Activated naive CD4-positive, alpha-beta T cell treated with anti-CD3 and anti-CD28 coated beads for 36 hours (primary cell): Measurements from ENCODE around the gene ROPN1L. TPM values are rescaled to one million over a fixed set of nuclear protein-coding genes. Genes with fewer than 3 reads are reported as not detected.
"Not testable (repeated sequence)": the region's sequence is repeated elsewhere in the genome, so short reads cannot be mapped to it uniquely, and the experiment has no call there.

ENCODE experiments used
- CTCF ChIA-PET: fragments of 350-600 bp; sonication (Branson Sonifier 250); formaldehyde crosslinking; loops from one replicate; lab custom pipeline; 2021; ENCODE audit warnings: antibody characterized with exemption; lab: Charles Lee
- DNase-seq: peaks from one replicate; pipeline ENCODE4 v3.0.0-alpha.2; 2020
- H3K27ac Mint-ChIP-seq: one replicate; pipeline ENCODE4 v1.8.0; 2021; ENCODE audit warnings: mild to moderate bottlenecking, mixed read lengths
- H3K27me3 Mint-ChIP-seq: one replicate; pipeline ENCODE4 v1.8.0; 2021; ENCODE audit warnings: low read depth, mixed read lengths
- H3K36me3 Mint-ChIP-seq: one replicate; pipeline ENCODE4 v1.8.0; 2021; ENCODE audit warnings: low read depth, mixed read lengths
- H3K4me1 Mint-ChIP-seq: one replicate; pipeline ENCODE4 v1.8.0; 2021; ENCODE audit warnings: low read depth, mixed read lengths
- H3K4me3 Mint-ChIP-seq: one replicate; pipeline ENCODE4 v1.8.0; 2021; ENCODE audit warnings: mild to moderate bottlenecking, moderate library complexity, mixed read lengths
- H3K9me3 Mint-ChIP-seq: one replicate; pipeline ENCODE4 v1.8.0; 2021; ENCODE audit warnings: mixed read lengths
- intact Hi-C: fragments of 100-400 bp; cut with micrococcal nuclease; formaldehyde crosslinking; loops from one replicate; pipeline ENCODE4 v1.15.1; 2023
- total RNA-seq, 2 experiments: library from RNA; stranded (reverse); gene quantifications; one replicate each; pipeline ENCODE4 v1.2.3, GENCODE V29; 2021

Gene ROPN1L
- not detected for total RNA-seq

DNA sequence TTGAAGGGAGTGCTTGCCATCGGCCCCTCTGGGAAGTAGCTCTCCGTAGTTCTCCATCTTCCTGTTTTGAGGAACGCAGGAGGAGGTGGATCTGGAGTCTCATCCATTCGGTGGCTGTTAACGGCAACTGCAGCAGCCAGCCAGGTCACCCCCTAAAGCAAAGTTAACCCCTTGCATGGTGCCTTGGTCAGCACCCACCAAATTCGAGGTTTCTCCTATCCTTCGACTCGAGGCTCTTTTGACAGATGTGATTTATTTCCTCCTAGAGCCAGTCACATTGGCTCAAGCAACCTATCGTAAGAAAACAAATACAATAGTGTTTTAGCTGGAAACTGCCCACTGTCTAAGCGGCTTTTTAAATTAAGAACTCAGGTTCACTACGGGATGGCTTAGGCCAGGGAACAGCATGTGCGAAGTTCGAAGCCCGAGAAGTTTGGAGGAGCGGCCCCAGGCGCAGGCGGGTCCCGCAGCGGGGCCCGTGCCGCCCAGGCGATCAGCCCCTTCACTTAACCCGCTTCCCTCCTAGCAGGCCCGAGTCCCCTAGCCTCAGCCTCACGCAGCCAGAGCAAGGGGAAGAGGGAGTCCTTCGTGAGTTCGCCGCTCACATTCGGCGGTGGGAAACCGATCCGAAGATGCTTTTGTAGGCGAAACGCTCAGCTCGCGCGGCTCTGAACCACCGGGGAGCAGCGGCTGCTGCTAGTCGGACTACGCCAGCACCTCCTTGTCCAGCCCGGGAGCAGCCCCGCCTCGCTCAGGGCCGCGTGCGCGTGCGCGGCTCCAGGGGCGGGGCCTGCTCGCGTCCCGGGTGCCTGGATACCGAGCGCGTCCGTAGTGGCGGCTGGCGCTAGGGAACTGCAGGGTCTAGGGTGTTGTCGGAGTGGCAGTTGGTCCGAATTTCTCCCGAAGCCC is at the start of gene ROPN1L:
TSS of gene ROPN1L (plus strand) at position 797 of the 909 bp plus-strand sequence. CDS start 289 bp downstream, outside the sequence.
- CTCF ChIA-PET = interaction anchor here (3.9 kb wide), 1 partner anchor 12 kb away, joined by 19 read pairs; no protein-coding TSS in a partner anchor
- peak within 1 kb of the TSS; percentile 74 for H3K4me3 Mint-ChIP-seq
- no peaks in the 10 kb centered on the region for H3K9me3 Mint-ChIP-seq
- DNase-seq = peak; percentile 74
- peaks cover 32% of the 10 kb centered on the region for H3K4me1 Mint-ChIP-seq
- peaks cover 2% of the 10 kb centered on the region for H3K27me3 Mint-ChIP-seq
- H3K27ac Mint-ChIP-seq = no peak within 1 kb of the TSS
- intact Hi-C loops = loop anchor here (1.0 to 10.0 kb wide), 7 partner anchors 21 to 703 kb away; partner anchors contain the start of genes ANKRD33B, CCT5 and MARCHF6
- peaks cover 1% of the 10 kb centered on the region for H3K36me3 Mint-ChIP-seq

DNA sequence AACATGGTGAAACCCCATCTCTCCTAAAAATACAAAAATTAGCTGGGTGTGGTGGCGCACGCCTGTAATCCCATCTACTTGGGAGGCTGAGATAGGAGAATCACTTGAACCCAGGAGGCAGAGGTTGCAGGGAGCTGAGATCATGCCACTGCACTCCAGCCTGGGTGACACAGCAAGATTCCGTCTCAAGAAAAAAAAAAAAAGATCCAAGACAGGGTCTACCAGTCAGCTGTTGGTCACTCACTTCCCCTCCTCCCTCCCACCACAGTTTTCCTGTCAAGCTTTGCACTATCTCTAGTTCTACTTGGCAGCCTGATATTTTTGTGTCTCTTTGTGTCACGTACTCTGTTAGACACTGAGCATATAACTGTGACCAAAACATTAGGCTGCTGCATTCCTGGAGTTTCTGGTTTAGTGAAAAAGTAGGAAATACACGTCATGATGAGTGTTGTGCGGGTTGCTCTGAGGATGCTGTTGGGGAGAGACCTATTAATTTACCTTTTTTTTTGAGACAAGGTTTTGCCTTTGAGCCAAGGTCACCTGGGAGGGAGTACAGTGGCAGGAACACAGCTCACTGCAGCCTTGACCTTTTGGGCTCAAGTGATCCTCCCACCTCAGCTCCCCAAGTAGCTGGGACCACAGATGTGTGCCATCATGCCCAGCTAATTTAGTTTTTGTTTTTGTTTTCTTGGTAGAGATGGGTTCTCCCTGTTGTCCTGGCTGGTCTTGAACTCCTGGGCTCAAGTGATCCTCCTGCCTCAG is 48.9 kb upstream of the ROPN1L start:
- DNase-seq, H3K4me3 Mint-ChIP-seq, H3K27ac Mint-ChIP-seq, H3K9me3 Mint-ChIP-seq, H3K4me1 Mint-ChIP-seq, H3K27me3 Mint-ChIP-seq, intact Hi-C loops: not testable (repeated sequence)
- peaks cover 35% of the 10 kb centered on the region for H3K36me3 Mint-ChIP-seq
- CTCF ChIA-PET = interaction anchor here (0.6 to 1.0 kb wide), 2 partner anchors 8 to 29 kb away, joined by 3 read pairs; no protein-coding TSS in a partner anchor

DNA sequence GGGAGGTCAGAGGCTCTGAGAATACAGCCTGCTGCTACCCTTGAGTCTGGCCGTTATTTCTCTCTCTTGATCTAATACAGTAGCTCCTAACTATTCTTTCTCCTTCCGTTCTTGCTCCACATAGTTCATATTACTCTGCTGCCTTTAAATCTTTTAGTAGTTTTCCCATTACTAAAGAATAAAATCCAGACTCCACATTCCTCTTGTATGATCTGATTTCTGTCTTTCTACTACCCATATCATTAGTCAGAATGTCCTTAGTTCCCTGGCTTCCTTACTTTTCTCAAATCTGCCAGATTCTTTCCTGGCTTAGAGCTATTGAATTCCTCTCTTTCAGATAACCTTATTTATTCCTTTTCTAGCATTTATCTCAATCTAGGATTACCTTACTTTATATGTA is 48.2 kb upstream of the ROPN1L start:
- H3K4me3 Mint-ChIP-seq = no peak overlapping the region
- H3K27ac Mint-ChIP-seq = no peak overlapping the region
- CTCF ChIA-PET = interaction anchor here (1.0 to 1.1 kb wide), 2 partner anchors 27 to 29 kb away, joined by 3 read pairs; no protein-coding TSS in a partner anchor
- H3K36me3 Mint-ChIP-seq = peaks cover 33% of the 10 kb centered on the region
- H3K4me1 Mint-ChIP-seq = no peaks in the 10 kb centered on the region
- intact Hi-C loops = no loop called here
- no peak for DNase-seq
- H3K27me3 Mint-ChIP-seq = no peaks in the 10 kb centered on the region
- H3K9me3 Mint-ChIP-seq = no peaks in the 10 kb centered on the region

DNA sequence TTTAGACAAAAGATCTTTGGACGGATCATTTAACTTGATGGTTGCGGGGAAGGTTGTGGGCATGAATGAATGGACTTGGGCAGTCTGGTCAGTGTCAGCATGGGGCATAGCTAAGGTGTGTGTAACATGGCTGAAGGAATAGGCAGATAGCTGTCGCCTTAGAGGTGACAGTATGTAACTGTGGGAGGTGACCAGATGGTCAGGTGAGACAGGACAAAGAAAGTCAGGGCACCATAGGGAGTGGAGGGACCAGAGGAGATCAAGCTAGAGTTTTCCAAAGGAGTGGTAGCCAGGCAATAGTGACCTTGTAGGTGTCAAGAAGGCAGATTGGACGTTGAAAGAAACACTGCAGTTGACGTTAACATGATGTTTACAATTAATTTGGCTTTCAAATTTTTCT is 45.1 kb upstream of the ROPN1L start:
- Mint-ChIP-seq H3K4me3 (no peak overlapping the region), H3K36me3 (peaks cover 32% of the 10 kb centered on the region), H3K27me3 (no peaks in the 10 kb centered on the region), H3K9me3 (no peaks in the 10 kb centered on the region), H3K4me1 (no peaks in the 10 kb centered on the region), H3K27ac (no peak overlapping the region)
- no peak for DNase-seq
- intact Hi-C loops = no loop called here
- CTCF ChIA-PET = interaction anchor here (2.1 kb wide), 1 partner anchor 112 kb away, joined by 5 read pairs; no protein-coding TSS in a partner anchor

DNA sequence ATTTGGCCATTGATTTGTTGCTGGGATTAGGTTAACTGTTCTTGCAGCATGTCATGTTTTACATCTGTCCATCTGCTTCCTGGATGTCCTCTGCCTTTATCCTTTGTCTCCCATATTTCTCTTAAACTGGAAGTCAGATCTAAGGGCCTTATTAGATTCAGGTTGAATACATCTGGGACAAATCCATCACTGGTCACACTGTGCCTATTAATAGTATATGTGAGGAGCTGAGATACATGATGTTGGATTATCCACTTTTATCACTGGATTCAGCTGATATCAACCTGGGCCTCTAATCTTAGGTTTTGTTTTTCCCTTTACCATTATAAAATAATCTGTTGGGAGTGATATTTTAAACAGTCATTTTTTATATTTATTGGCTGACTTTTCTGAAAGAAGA is 41.8 kb upstream of the ROPN1L start:
- no peak for DNase-seq
- CTCF ChIA-PET = interaction anchor here (0.6 kb wide), 1 partner anchor 20 kb away, joined by 3 read pairs; no protein-coding TSS in a partner anchor
- peaks cover 20% of the 10 kb centered on the region for H3K36me3 Mint-ChIP-seq
- intact Hi-C loops = no loop called here
- no peaks in the 10 kb centered on the region for H3K4me1 Mint-ChIP-seq
- H3K27me3 Mint-ChIP-seq = no peaks in the 10 kb centered on the region
- H3K4me3 Mint-ChIP-seq = no peak overlapping the region
- H3K9me3 Mint-ChIP-seq = no peaks in the 10 kb centered on the region
- no peak overlapping the region for H3K27ac Mint-ChIP-seq

DNA sequence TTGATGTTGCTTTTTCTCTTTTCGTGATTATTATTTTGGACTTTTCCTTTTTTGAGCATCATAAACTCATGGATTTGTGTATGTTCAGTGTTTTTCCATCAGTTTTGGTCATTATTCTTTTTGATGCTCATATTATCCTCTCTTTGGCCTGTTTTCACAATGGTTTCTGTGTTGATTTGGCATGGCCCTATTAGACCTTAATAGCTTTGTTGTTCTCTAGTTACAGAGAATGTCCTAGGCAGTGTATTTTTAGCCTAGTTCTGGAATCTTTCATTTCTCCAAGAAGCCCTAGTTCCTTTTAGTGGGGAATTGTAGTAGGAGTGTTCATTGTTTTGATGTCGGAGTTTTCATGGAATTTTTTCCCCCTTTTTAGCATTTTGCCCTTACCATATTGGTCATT is 41.3 kb upstream of the ROPN1L start:
- H3K36me3 Mint-ChIP-seq = peaks cover 18% of the 10 kb centered on the region
- no peaks in the 10 kb centered on the region for H3K4me1 Mint-ChIP-seq
- DNase-seq = no peak
- no peaks in the 10 kb centered on the region for H3K9me3 Mint-ChIP-seq
- intact Hi-C loops = no loop called here
- no peaks in the 10 kb centered on the region for H3K27me3 Mint-ChIP-seq
- no peak overlapping the region for H3K27ac Mint-ChIP-seq
- no peak overlapping the region for H3K4me3 Mint-ChIP-seq
- CTCF ChIA-PET = interaction anchor here (0.6 kb wide), 1 partner anchor 20 kb away, joined by 3 read pairs; no protein-coding TSS in a partner anchor

DNA sequence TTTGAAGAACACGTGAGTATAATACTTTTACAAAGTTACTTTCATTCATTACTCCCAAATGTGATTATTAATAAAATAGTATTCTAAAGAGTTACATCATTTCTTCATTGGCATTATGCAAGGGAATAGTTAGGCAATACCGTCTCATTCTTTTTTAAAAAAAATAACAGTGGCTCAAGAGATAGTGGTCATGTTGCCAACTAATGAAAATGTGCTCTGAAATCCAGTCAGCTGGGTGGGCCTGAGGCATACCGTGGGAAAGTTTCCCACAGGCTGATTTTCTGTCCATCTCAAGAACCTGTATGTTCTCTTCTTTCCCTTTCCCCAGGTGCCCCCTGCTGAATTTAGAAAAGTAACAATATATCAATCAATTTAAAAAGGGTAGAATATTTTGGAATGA is 40.8 kb upstream of the ROPN1L start:
- intact Hi-C loops = loop anchor here (1.0 kb wide), 1 partner anchor 43 kb away; no protein-coding TSS in a partner anchor
- DNase-seq = no peak
- Mint-ChIP-seq H3K27ac (no peak overlapping the region), H3K4me1 (no peaks in the 10 kb centered on the region), H3K9me3 (no peaks in the 10 kb centered on the region), H3K4me3 (no peak overlapping the region), H3K27me3 (no peaks in the 10 kb centered on the region), H3K36me3 (peaks cover 18% of the 10 kb centered on the region)
- CTCF ChIA-PET = no interaction called here

DNA sequence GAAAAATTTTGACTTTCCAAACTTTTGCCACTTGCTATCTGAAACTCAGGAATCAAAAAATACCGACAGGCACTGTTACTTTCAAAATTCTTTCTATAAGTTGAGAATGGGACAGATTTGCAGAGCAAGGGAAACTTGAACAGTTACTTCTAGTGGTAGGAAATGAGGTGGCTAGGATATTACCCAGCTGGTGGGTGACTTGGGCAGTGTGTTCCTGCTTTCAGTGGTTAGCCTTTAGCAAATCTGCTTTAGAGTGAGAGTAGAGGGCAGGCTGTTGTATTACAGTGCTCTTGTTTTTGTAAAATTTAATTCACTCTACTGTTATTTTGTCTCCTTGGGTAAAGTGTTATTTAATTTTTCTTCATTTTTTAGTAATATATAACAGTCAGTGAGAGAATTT is 40.2 kb upstream of the ROPN1L start:
- CTCF ChIA-PET = no interaction called here
- peaks cover 16% of the 10 kb centered on the region for H3K36me3 Mint-ChIP-seq

DNA sequence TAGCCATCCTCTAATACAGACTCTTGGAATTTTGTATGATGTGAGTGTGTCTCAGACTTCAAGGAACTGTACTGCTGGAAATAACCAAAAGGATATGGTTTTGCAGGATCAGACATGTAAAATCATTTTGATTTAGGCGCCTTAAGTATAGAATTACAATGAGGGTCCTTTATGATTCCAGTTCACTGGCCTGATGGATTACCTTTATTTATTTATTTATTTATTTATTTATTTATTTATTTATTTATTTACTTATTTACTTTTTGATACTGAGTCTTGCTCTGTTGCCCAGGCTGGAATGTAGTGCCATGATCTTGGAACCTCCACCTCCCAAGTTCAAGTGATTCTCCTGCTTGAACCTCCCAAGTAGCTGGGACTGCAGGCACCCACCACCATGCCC is 37.9 kb upstream of the ROPN1L start:
- Mint-ChIP-seq H3K9me3 (no peaks in the 10 kb centered on the region), H3K27ac (no peak overlapping the region), H3K4me3 (no peak overlapping the region), H3K4me1 (no peaks in the 10 kb centered on the region), H3K36me3 (peaks cover 23% of the 10 kb centered on the region), H3K27me3 (no peaks in the 10 kb centered on the region)
- no peak for DNase-seq
- intact Hi-C loops = no loop called here
- CTCF ChIA-PET = interaction anchor here (1.7 kb wide), 1 partner anchor 10 kb away, joined by 3 read pairs; no protein-coding TSS in a partner anchor

More for the DNA sequence above, 40.2 kb upstream of the ROPN1L start:
- no peaks in the 10 kb centered on the region for H3K9me3 Mint-ChIP-seq
- H3K4me1 Mint-ChIP-seq = no peaks in the 10 kb centered on the region
- no peak overlapping the region for H3K4me3 Mint-ChIP-seq
- no peak overlapping the region for H3K27ac Mint-ChIP-seq
- H3K27me3 Mint-ChIP-seq = no peaks in the 10 kb centered on the region
- no peak for DNase-seq
- intact Hi-C loops = loop anchor here (1.0 kb wide), 1 partner anchor 43 kb away; no protein-coding TSS in a partner anchor

DNA sequence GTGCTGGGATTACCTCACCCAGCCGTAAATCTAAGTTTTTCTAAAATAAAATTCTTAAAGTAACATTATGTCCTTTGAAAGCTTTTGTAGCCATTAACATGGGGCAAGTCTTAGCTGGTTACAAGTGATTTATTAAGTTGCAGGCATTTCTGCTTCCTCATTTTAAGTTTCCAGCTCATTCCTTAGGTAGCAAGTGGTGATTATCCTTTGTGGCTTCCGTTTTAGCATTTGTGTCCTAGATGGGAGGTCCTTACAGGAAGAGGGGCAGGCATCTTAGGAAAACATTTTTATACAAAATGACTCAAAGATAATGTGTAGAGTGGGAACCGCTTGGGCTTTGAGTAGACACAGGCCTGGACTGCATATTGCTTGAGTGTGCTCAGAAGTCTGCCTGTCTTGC is 35.0 kb upstream of the ROPN1L start:
- H3K27me3 Mint-ChIP-seq = no peaks in the 10 kb centered on the region
- H3K36me3 Mint-ChIP-seq = peaks cover 29% of the 10 kb centered on the region
- CTCF ChIA-PET = no interaction called here
- H3K27ac Mint-ChIP-seq = no peak overlapping the region
- no peak for DNase-seq
- H3K4me3 Mint-ChIP-seq = no peak overlapping the region
- no peaks in the 10 kb centered on the region for H3K9me3 Mint-ChIP-seq
- intact Hi-C loops = no loop called here
- H3K4me1 Mint-ChIP-seq = no peaks in the 10 kb centered on the region

DNA sequence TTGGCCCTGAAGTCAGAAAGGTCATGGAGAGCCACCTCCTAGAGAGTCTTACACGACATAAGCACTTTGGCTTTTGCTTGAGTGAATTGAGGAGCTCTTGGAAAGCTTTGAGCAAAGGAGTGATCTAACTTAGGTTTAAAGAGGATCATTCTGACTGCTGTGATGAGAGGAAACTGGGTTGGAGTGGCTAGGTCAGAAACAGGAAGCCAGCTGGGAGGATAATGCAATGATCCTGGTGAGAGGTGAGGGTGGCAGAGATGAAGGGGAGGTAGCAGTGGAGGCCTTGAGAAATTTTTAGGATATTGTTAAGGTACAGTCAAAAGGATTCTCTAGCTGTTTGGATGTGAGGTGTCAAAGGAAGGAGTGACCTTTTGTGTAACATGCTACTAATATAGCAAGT is 32.2 kb upstream of the ROPN1L start:
- no peaks in the 10 kb centered on the region for H3K27me3 Mint-ChIP-seq
- H3K4me3 Mint-ChIP-seq = no peak overlapping the region
- DNase-seq = no peak
- CTCF ChIA-PET = interaction anchor here (0.9 kb wide), 1 partner anchor 14 kb away, joined by 10 read pairs; no protein-coding TSS in a partner anchor
- no peaks in the 10 kb centered on the region for H3K4me1 Mint-ChIP-seq
- intact Hi-C loops = no loop called here
- H3K9me3 Mint-ChIP-seq = no peaks in the 10 kb centered on the region
- H3K36me3 Mint-ChIP-seq = peaks cover 45% of the 10 kb centered on the region
- H3K27ac Mint-ChIP-seq = no peak overlapping the region

DNA sequence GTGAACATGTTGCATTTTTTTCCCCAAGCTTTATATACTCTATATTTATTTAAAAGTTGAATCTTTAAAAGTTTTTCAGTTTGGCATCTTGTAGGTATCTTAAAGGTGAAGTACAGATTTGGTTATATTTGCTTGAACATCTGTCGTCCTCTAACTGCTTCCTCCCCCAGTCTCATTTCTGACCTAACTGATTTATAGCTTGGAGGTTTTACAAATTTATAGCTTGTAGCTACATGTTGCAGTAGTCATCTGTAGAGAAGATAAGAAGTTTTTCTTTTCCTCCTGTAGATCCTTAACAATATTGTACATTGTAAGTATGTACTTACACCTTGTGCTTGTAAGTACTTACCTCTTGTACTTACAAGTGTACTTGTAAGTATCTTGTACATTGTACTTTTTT is 31.0 kb upstream of the ROPN1L start:
- peaks cover 50% of the 10 kb centered on the region for H3K36me3 Mint-ChIP-seq
- H3K27ac Mint-ChIP-seq = no peak overlapping the region
- no peak overlapping the region for H3K4me3 Mint-ChIP-seq
- no peaks in the 10 kb centered on the region for H3K9me3 Mint-ChIP-seq
- H3K27me3 Mint-ChIP-seq = no peaks in the 10 kb centered on the region
- H3K4me1 Mint-ChIP-seq = no peaks in the 10 kb centered on the region
- CTCF ChIA-PET = no interaction called here
- no peak for DNase-seq
- intact Hi-C loops = no loop called here
